Gastrocnemius medialis (tissue), 4 donors: ENCODE data around the gene VIP.

Experiments
- POLR2A ChIP-seq, 2 donors: fragments of 450-650 bp; IDR thresholded peaks; one replicate each; pipeline ENCODE4 v1.6.1; 2017; ENCODE audit warnings: antibody characterized with exemption in 2 of 2, mild to moderate bottlenecking in 2 of 2, moderate library complexity in 2 of 2
- TF ChIP-seq, protein P1 (sequence below), 5 experiments: fragments of 450-650 bp in 3 of 5; fragments of 200-600 bp in 2 of 5; sonication (generic) in 2 of 5; IDR thresholded peaks in 4 of 5; conservative IDR thresholded peaks in 1 of 5; 1 replicate in 4 of 5; 2 replicates in 1 of 5; pipeline ENCODE4 v1.5.1; 2016 to 2019; ENCODE audit warnings: antibody characterized with exemption in 5 of 5, mild to moderate bottlenecking in 3 of 5, moderate library complexity in 3 of 5

DNA sequence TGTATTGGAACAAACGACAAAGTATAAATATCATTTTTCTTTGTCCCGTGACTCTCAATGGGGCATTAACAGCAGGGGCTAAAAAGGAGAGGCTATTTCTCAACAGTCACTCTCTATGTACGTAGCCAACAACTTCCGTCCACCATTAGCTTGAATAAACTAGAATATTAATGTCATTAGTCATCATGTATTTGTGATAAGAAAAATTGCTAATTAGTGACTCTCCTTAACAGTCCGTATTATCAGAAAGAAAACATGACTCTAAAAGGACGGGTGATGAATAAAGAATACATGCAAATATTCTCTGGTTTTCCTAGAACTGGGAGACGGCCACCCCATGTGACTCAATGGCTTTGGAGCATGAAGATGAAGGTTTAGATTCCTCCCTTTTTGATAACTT is 18.6 kb downstream of the VIP start:
- TF ChIP-seq, protein P1, sequence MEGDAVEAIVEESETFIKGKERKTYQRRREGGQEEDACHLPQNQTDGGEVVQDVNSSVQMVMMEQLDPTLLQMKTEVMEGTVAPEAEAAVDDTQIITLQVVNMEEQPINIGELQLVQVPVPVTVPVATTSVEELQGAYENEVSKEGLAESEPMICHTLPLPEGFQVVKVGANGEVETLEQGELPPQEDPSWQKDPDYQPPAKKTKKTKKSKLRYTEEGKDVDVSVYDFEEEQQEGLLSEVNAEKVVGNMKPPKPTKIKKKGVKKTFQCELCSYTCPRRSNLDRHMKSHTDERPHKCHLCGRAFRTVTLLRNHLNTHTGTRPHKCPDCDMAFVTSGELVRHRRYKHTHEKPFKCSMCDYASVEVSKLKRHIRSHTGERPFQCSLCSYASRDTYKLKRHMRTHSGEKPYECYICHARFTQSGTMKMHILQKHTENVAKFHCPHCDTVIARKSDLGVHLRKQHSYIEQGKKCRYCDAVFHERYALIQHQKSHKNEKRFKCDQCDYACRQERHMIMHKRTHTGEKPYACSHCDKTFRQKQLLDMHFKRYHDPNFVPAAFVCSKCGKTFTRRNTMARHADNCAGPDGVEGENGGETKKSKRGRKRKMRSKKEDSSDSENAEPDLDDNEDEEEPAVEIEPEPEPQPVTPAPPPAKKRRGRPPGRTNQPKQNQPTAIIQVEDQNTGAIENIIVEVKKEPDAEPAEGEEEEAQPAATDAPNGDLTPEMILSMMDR (IDR thresholded peaks at IDR 0.05 in 4 of 5, conservative IDR thresholded peaks at IDR 0.05 in 1 of 5), result no peak
- TF ChIP-seq POLR2A (IDR thresholded peaks at IDR 0.05), result no peak
